GM23338 (cell line): ENCODE results near the gene TNFRSF21.

Source experiments
- CREB1 ChIP-seq: fragments of 250-450 bp; sonication (Bioruptor Pico); IDR thresholded peaks from 2 replicates; pipeline ENCODE4 v1.5.0; 2020; ENCODE audit warnings: low read depth, mild to moderate bottlenecking, moderate library complexity
- CTCF ChIP-seq, 2 experiments: fragments of 200-600 bp in 1 of 2; sonication (generic) in 1 of 2; conservative IDR thresholded peaks; 2 replicates each; pipeline versions ENCODE4 v1.5.1 to v1.6.1; 2016 to 2017; ENCODE audit warnings: antibody characterized with exemption in 2 of 2, low read depth in 2 of 2, mild to moderate bottlenecking in 2 of 2, moderate library complexity in 1 of 2
- ETS1 ChIP-seq: IDR thresholded peaks from 2 replicates; pipeline ENCODE4 v1.6.1; 2016; ENCODE audit warnings: antibody characterized with exemption
- EZH2 ChIP-seq: fragments of 200-600 bp; sonication (generic); IDR thresholded peaks from one replicate; pipeline ENCODE4 v1.8.0; 2017; ENCODE audit warnings: antibody characterized with exemption, mild to moderate bottlenecking, low read depth; ENCODE audit not compliant: unreplicated experiment
- EZH2phosphoT487 ChIP-seq: fragments of 200-600 bp; sonication (generic); IDR thresholded peaks from one replicate; pipeline ENCODE4 v1.8.1; 2018; ENCODE audit warnings: antibody characterized with exemption; ENCODE audit not compliant: unreplicated experiment
- JUNB ChIP-seq: IDR thresholded peaks from one replicate; pipeline ENCODE4 v1.6.1; 2016; ENCODE audit warnings: antibody characterized with exemption; ENCODE audit not compliant: unreplicated experiment
- NANOG ChIP-seq: IDR thresholded peaks from 2 replicates; pipeline ENCODE4 v1.6.1; 2016; ENCODE audit warnings: antibody characterized with exemption, borderline replicate concordance
- POLR2AphosphoS5 ChIP-seq: IDR thresholded peaks from 2 replicates; pipeline ENCODE4 v1.6.1; 2016; ENCODE audit warnings: antibody characterized with exemption, low read depth
- REST ChIP-seq: IDR thresholded peaks from one replicate; pipeline ENCODE4 v1.6.1; 2018; ENCODE audit warnings: antibody characterized with exemption; ENCODE audit not compliant: unreplicated experiment
- STAT1 ChIP-seq: IDR thresholded peaks from one replicate; pipeline ENCODE4 v1.6.1; 2016; ENCODE audit warnings: antibody characterized with exemption; ENCODE audit not compliant: unreplicated experiment
- ZNF114 ChIP-seq: fragments of 250-450 bp; sonication (Bioruptor Pico); IDR thresholded peaks from 2 replicates; pipeline ENCODE4 v1.5.0; 2020; ENCODE audit warnings: mild to moderate bottlenecking, moderate library complexity
- ZNF331 ChIP-seq: fragments of 250-450 bp; sonication (Bioruptor Pico); IDR thresholded peaks from 2 replicates; pipeline ENCODE4 v1.5.0; 2020; ENCODE audit warnings: low read depth, mild to moderate bottlenecking, moderate library complexity
- ZNF462 ChIP-seq: fragments of 250-450 bp; sonication (Bioruptor Pico); IDR thresholded peaks from 2 replicates; pipeline ENCODE4 v1.5.0; 2020; ENCODE audit warnings: mild to moderate bottlenecking, moderate library complexity

- no peak for TF ChIP-seq CTCF (conservative IDR thresholded peaks at IDR 0.05; ENCODE audit: low read depth in 2 of 2)
- no peak for TF ChIP-seq EZH2phosphoT487
- no peak for TF ChIP-seq JUNB
- TF ChIP-seq POLR2AphosphoS5, result no peak
- TF ChIP-seq EZH2, result no peak
- no peak for TF ChIP-seq ETS1
- no peak for TF ChIP-seq REST
- no peak for TF ChIP-seq ZNF331
- TF ChIP-seq ZNF462, result no peak
- no peak for TF ChIP-seq CREB1 (CRISPR knock-in tag)
- no peak for TF ChIP-seq STAT1
- TF ChIP-seq ZNF114 (CRISPR knock-in tag), result no peak
- no peak for TF ChIP-seq NANOG
Observed at GRCh38 chr6:47235964-47236760, 73.5 kb downstream of the TNFRSF21 start.
